GM12865 (cell line): ENCODE measurements around the gene TRIO.
A peak's percentile ranks its signal among the peaks of the same experiment; 100 is the strongest.

Experiments used
- DNase-seq: peaks from one replicate; pipeline ENCODE4 v3.0.0; 2010; ENCODE audit warnings: low read depth
- H3K4me3 ChIP-seq: 2 replicates; pipeline ENCODE4 v1.5.1; 2011; ENCODE audit warnings: mild to moderate bottlenecking, low read depth, low read length, control low read depth
- TF ChIP-seq, protein P1 (sequence below): IDR thresholded peaks from 2 replicates; pipeline ENCODE4 v1.5.1; 2011; ENCODE audit warnings: low read length, control low read depth, low read depth, inconsistent platforms; ENCODE audit not compliant: insufficient read depth; ENCODE audit errors: missing control alignments

Gene TRIO

GRCh38 chr5:14173377-14174229, 30.5 kb downstream of the TRIO start:
- peak overlapping the region; percentile 42 for H3K4me3 ChIP-seq
- TF ChIP-seq, protein P1, sequence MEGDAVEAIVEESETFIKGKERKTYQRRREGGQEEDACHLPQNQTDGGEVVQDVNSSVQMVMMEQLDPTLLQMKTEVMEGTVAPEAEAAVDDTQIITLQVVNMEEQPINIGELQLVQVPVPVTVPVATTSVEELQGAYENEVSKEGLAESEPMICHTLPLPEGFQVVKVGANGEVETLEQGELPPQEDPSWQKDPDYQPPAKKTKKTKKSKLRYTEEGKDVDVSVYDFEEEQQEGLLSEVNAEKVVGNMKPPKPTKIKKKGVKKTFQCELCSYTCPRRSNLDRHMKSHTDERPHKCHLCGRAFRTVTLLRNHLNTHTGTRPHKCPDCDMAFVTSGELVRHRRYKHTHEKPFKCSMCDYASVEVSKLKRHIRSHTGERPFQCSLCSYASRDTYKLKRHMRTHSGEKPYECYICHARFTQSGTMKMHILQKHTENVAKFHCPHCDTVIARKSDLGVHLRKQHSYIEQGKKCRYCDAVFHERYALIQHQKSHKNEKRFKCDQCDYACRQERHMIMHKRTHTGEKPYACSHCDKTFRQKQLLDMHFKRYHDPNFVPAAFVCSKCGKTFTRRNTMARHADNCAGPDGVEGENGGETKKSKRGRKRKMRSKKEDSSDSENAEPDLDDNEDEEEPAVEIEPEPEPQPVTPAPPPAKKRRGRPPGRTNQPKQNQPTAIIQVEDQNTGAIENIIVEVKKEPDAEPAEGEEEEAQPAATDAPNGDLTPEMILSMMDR, result no peak
- no peak for DNase-seq

DNA sequence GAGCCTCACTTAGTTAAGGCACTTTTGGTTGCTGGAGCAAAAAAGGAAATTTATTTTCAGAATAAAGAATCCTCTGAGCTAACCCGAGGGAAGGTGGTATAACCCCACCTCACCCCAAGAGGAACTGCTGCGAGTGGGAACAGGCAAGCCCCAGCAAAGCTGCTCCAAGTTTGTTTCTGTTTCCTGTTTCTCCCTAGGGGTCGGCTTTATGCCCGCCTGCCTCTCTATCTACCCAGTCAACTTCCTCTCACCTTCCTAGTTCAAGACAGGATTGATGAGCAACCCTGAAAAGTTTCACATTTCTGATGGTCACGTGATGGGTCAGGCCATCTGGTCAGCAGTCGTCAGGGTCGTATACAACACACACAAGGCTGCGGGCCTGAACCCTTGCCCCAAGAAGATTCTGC, 31.1 kb downstream of the TRIO start:
- DNase-seq, result peak; percentile 80
- TF ChIP-seq, protein P1, result no peak
- peak overlapping the region; percentile 42 for H3K4me3 ChIP-seq

DNA sequence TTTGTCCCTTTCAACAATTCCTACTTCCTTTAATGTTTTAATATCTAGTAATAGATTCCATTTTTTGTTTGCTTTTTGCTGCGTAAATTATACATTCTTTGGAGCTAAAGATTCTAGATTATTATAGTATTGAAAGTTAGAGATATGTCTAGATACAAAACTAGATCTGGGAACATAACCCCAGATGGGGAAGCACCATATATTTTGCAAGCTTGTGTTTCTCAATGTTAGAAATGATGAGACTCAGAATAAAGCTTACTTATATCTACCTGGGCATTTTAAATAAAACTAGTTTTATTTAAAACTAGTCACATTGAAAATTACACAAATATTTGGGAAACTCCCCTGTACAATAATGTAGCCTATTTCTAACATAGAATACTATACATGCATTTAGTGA, 32.2 kb downstream of the TRIO start:
- TF ChIP-seq, protein P1, result no peak
- no peak for DNase-seq
- H3K4me3 ChIP-seq, result no peak overlapping the region

DNA sequence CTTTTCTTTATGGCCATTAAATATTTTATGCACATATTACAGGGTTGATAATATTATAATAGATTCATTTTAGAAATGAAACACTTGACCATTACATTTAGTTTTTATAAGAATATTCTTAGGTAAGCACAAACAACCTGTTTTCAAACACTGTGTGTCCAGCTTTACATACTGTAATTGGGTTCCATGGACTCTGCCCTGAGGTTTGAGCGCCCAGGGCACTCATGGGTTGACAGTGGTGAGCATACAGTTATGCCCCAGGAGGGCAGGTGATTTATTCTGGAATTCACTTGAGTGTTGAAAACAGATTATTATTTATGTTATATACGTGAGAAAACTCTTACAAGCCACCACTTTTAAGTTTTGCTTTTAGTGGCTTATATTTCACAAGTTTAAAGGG, 33.7 kb downstream of the TRIO start:
- no peak overlapping the region for H3K4me3 ChIP-seq
- TF ChIP-seq, protein P1, result no peak
- DNase-seq, result peak; percentile 31

DNA sequence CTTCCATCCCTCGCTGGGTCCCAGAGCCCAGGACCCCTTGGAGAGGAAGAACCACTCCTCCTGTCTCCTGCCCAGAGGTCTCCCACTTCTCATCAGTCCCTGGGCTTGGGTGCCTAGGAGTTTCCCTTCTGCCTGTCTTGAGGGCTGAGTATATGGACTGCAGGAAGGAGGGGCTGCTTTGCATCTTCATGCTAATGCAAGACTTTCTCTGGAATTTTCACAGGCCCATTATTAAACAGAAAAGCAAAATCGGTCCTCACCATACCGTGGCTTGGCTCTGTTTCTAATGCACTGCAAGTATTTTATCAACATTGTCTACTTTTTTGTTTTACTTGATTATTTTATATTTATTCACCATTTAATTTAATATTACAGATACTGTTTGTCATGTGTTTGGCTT, 34.5 kb downstream of the TRIO start:
- H3K4me3 ChIP-seq, result no peak overlapping the region
- TF ChIP-seq, protein P1, result no peak
- no peak for DNase-seq

DNA sequence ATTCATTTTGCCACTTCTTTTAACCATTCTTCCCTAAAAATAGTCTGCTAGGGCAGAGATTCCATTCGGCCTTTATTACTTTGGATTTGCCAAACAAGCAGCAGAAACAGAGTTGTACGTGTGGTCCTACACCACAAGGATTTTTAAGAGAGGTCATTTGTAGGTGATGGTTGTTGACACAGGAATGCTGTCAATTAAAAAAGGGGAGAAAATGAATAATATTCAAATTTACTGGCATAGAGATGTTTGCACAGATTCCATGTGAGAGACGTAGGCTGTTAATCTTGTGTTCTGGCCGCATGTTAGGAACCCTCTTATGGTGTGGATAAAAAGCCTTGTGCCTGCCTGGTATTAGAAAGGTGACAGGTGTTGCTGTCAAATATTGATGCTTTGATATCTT, 34.9 kb downstream of the TRIO start:
- no peak overlapping the region for H3K4me3 ChIP-seq
- TF ChIP-seq, protein P1, result no peak
- no peak for DNase-seq
